NCI-H2029 (cell line): ENCODE measurements around the gene RUVBL2.
A peak's percentile ranks its signal among the peaks of the same experiment; 100 is the strongest.
"Not testable (repeated sequence)": the region's sequence is repeated elsewhere in the genome, so short reads cannot be mapped to it uniquely, and the experiment has no call there.

Source experiments
- DNase-seq: peaks from one replicate; lab custom pipeline; 2025; lab: John Stamatoyannopoulos, UW

Gene RUVBL2

GRCh38 chr19:49049834-49050233, 56.1 kb downstream of the RUVBL2 start:
- not testable (repeated sequence) for DNase-seq

- not testable (repeated sequence) for DNase-seq
These were observed 56.8 kb downstream of the RUVBL2 start for GRCh38 chr19:49050376-49051033.

- no peak for DNase-seq
These were observed 62.6 kb downstream of the RUVBL2 start for GRCh38 chr19:49056101-49056901.

- DNase-seq = not testable (repeated sequence)
These were observed 63.4 kb downstream of the RUVBL2 start for GRCh38 chr19:49056902-49057596.

- peak; percentile 25 for DNase-seq
These were observed 64.0 kb downstream of the RUVBL2 start, which contains the start of gene CGB7 for GRCh38 chr19:49057636-49058234. Gene CGB7, minus strand, starts transcription at chr19:49057749. Its CDS starts 2,374 bp downstream, at chr19:49055375.

- no peak for DNase-seq
These were observed 64.9 kb downstream of the RUVBL2 start for GRCh38 chr19:49058562-49058961.

GRCh38 chr19:49059053-49059452, 65.4 kb downstream of the RUVBL2 start:
- DNase-seq = no peak

- no peak for DNase-seq
These were observed 67.3 kb downstream of the RUVBL2 start for GRCh38 chr19:49061000-49061399.

- DNase-seq = no peak
These were observed 67.8 kb downstream of the RUVBL2 start for GRCh38 chr19:49061445-49061844.

GRCh38 chr19:49064029-49064629, 70.4 kb downstream of the RUVBL2 start:
- no peak for DNase-seq

- no peak for DNase-seq
These were observed 71.3 kb downstream of the RUVBL2 start, which contains the start of gene NTF4 for GRCh38 chr19:49064768-49065611. Gene NTF4, minus strand, starts transcription at chr19:49064818. Its CDS starts 2,821 bp downstream, at chr19:49061997.
